NK-92 treated with Interleukin-12 subunit alpha and Interleukin-12 subunit beta, amount 100 ng/mL, for 24 hours (cell line): ENCODE data around the gene GLIS2.
"Not testable (repeated sequence)": the region's sequence is repeated elsewhere in the genome, so short reads cannot be mapped to it uniquely, and the experiment has no call there.

Experiments used
- DNase-seq: peaks from one replicate; lab custom pipeline; 2025; lab: John Stamatoyannopoulos, UW

The GLIS2 gene

DNA sequence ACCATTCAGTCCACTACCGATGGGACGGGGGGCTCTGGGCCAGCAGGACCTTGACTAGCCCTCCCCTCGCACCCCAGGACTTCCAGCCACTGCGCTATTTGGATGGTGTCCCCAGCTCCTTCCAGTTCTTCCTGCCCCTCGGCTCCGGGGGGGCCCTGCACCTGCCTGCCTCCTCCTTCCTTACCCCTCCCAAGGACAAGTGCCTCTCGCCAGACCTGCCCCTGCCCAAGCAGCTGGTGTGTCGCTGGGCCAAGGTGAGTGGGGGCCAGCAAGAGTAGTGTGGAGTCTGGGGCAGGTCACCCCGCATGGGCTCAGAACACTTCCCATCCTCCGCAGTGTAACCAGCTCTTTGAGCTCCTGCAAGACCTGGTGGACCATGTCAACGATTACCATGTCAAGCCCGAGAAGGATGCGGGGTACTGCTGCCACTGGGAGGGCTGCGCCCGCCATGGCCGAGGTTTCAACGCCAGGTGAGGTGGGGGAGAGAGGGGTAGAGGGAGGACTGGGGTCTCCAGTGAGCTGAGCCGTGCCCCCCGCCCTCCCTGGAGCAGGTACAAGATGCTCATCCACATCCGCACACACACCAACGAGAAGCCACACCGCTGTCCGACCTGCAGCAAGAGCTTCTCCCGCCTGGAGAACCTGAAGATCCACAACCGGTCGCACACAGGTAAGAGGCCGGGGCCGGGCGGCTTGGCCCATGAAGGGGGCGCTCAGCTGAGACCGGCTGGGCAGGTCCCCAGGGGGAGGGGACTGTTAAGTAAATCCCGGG lies 19.0 kb downstream of the GLIS2 start:
- DNase-seq: no peak

DNA sequence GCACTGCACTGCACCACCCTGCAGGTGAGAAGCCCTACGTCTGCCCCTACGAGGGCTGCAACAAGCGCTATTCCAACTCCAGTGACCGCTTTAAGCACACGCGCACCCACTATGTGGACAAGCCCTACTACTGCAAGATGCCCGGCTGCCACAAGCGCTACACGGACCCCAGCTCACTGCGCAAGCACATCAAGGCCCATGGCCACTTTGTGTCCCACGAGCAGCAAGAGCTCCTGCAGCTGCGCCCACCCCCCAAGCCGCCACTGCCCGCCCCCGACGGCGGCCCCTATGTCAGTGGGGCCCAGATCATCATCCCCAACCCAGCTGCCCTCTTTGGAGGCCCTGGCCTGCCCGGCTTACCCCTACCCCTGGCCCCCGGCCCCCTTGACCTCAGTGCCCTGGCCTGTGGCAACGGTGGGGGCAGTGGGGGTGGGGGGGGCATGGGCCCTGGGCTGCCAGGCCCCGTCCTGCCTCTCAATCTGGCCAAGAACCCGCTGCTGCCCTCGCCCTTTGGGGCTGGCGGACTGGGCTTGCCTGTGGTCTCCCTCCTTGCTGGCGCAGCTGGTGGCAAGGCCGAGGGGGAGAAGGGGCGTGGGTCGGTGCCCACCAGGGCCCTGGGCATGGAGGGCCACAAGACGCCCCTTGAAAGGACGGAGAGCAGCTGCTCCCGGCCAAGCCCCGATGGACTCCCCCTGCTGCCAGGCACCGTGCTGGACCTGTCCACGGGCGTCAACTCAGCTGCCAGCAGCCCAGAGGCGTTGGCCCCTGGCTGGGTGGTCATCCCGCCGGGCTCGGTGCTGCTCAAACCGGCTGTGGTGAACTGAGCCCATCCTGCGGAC lies 21.1 kb downstream of the GLIS2 start:
- DNase-seq: no peak

DNA sequence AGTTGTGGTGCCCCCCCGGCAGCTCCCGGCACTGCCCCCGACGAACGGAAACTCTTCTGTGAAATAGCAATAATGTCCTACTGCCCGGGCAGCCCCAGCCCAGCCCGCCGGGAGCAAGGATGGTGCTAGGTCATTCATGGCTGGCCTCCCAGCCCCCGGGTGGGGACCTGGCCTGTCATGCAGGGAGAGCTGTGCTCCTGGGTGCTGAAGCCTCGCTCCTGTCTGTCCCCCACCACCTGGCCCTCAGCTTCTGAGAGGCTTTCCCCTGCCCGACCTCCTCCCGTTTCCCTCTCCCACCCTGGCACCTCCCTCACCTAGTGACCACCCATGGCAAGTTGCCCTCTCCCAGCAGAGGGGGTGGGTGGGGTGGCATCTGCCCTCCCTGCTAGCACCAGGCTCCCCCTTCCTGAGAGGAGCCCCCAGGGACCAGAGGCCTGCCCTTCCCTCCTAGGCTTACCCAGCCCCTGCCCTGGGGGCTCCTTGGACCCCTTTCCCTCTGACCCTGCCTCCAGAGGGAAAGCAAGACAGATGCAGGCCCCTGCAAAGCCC lies 21.7 kb downstream of the GLIS2 start:
- DNase-seq: no peak

DNA sequence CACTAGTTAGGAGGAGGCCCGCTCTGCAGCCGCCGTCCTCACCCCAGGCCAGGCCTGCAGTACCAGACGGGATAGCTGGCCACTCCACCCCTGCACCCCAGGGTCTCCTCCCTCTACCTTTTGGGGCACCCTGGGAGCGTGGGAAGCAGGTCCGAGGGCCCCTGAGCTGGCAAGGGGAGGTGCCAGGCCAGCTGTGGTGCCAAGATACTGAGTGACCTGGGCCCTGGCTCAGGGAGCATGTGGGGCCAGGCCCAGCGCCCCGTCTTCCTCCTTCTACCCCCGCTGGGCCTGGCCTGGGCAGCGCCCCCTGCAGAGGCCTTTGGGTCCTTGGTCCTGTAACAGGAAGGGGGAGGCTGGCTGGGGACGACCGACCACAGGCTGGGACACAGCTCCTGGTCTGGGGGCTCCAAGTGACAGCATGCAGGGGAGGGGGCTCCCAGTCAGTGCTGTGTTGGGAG lies 22.3 kb downstream of the GLIS2 start:
- no peak for DNase-seq

DNA sequence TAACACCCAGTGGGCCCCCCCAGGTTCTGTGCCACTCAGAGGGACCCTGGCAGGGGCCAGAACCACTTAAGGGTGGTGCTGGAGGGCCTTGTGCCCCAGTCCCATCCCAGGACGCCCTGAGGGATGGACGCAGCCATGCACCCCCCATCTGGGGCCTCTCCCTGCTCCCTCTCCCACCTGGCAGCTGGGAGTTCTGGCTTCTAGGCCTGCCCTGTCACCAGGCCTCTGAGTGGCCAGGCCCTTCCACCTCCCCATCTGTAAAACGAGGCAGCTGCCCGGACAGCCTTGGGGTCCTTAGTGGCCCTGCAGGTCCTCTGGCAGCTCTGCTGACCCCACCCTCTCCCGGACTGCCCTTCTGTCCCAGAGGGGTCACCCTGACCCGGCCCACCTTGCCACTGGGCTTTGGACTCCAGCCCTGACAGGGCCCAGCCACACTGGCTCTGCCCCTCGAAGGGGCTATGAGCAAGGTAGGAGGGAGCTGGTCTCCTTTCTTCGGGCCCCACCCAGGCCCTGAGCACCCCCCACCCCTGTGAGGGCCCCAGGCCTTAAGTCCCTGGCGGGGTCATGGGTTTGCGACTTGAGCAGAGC lies 22.9 kb downstream of the GLIS2 start:
- no peak for DNase-seq

DNA sequence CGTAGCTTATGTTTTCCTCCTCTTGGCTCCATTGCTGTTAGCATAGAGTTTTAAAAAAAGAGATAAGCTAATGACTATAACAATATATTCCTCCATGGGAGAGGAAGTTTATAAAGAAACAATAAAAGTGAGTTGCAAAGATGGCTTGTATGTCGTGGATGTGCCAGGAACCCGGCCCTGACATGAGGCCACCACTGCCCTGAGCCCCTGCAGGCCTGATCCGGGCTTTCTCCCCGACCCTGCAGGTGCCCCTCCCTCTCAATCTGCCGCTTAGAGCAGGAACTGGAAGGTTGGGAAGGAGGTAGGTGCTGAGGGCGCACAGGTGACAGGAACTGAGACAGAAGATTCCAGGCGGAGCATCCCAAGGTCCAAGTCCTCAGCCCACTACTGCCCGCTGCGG lies 23.6 kb downstream of the GLIS2 start:
- no peak for DNase-seq

DNA sequence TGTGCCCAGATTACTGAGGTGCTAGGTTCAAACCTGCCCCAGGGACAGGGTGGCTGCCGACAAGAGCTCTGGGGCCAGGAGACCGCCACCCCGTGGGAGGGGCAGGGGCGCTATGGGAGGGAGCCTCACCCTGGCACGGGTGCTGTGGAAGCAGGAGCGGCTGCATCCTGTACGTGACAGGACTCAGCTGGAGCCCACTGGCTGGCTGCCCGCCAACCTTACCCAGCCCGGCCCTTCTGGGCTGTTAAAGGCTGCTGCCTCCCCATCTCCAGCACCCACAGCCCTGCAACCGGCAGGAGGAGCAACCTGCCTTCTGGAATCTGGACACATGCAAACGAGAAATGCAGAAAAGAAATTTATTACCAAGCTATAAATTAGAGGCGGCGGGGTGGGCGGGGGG lies 24.0 kb downstream of the GLIS2 start:
- DNase-seq: no peak

DNA sequence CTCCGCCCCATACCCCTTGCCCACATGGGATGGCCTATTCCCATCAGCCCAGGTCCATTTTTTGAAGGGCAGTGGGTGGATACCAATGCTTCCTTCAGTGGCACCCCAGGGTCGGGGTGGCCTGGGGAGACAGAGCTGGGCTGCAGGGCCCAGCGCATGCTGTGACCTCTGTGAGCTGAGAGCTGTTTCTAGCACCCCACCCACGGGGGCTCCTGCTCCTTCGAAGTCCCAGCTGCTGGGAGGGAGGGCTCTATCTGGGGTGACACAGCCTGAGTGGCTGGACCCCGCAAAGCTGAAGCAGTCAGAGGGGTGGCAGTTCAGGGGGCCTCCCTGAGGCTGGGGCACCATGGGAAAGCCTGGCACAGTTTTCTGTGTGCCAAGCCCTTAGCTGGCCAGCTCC lies 24.6 kb downstream of the GLIS2 start:
- DNase-seq: no peak

DNA sequence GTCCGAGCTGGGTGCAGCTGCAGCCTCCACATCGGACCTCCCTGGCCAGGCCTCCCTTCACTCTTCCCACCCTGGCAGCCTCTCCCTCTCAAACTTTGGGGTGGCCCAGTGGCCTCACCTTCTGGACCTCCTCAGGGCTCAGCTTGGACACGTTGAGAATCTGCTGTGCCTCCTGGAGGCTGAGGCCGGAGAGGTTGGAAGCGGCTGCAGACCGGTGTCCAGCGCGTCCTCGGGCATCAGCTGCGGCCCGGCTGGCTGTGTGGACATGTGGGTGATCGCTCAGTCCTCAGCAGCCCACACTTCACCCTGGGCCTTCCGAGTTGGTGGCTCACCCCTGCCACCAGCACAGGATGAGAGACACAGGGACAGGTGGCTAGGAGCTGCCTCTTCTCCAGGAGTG lies 25.4 kb downstream of the GLIS2 start:
- DNase-seq: no peak

DNA sequence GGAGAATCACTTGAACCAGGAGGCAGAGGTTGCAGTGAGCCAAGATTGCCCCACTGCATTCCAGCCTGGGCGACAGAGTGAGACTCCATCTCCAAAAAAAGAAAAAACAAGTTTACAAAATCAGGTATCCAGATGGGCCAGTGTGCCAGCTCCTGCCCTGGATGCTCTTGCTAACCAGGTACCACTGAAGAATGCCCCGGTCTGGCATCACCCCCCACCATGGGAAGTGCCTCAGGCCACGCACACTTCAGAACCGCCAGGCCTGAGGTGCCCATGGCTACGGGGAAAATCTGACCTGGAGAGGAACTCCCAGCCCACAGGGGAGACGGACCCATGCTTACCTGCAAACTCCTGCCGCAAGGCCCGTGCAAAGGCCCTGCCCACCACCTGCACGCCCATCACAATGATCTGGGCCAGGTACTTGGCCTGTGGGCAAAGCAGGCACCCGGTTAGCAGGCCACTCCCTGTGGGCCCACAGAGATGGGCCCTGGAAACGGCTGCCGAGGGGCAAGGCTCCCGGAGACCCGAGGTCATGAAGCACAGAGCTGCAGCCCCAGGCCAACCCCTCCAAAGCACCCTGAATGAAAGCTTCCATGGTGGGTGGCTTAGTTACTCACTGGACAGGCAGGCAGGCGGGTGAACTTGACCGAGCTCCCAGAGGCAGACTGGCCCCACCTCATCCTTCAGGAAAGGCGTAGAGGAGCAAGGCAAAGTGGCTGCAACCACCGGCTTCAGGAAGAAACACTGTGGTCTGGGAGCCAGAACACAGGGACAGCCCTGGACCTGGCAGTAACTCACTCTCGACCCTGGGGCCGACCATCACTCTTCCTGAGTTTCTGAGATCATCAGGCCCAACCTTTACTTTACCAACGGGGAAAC lies 27.2 kb downstream of the GLIS2 start:
- DNase-seq: no peak

DNA sequence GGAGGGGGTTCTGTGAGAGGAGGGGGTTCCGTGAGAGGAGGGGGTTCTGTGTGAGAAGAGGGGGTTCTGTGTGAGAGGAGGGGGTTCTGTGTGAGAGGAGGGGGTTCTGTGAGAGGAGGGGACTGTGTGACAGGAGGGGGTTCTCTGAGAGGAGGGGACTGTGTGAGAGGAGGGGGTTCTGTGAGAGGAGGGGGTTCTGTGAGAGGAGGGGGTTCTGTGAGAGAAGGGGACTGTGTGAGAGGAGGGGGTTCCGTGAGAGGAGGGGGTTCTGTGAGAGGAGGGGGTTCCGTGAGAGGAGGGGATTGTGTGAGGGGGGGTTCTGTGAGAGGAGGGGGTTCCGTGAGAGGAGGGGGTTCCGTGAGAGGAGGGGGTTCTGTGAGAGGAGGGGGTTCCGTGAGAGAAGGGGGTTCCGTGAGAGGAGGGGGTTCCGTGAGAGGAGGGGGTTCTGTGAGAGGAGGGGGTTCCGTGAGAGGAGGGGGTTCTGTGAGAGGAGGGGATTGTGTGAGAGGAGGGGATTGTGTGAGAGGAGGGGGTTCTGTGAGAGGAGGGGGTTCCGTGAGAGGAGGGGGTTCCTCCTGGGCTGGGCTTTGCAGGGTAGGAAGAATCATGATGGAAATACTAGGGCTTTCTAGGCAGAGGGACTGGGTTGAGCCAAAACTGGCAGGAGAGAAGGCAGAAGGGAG lies 28.6 kb downstream of the GLIS2 start:
- DNase-seq: not testable (repeated sequence)

DNA sequence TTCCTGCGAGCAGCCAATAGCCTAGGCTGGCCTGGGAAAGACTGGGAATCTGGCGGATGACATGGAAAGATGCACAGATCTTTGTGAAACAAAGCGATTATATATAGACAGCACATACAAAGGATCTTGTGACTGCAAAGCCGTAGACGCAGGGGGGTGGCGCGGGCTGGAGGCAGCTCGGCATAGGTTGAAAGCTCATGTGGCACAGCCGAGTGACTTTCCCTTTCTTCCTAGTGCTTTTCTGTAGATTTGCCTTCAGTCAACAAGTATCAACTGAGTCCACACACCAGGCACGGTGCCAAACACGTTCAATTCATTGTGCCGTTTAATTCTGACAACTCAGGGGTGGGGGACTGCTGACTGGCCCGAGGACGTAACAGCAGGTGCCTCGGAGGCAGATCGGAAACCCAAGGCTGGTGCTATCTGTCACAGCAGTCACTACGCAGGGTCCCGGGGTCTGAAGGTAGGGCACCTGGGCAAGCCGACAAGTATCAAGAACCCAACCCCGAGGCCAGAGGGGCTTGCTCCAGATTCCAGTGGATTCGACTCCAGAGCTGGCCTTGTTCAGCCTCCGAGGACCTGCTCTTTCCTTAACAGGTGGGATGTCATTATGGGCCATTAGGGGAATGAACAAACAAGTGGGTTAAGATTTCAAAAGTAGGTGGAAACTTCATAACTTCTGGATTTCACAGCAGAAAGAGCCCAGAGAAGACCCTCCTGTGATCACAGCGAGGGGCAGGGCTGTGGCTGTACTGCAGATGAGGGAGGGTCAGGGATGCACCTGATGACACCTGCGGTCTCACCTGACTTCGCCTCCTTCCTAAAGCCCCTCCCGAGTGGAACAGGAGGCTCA lies 29.3 kb downstream of the GLIS2 start:
- no peak for DNase-seq

DNA sequence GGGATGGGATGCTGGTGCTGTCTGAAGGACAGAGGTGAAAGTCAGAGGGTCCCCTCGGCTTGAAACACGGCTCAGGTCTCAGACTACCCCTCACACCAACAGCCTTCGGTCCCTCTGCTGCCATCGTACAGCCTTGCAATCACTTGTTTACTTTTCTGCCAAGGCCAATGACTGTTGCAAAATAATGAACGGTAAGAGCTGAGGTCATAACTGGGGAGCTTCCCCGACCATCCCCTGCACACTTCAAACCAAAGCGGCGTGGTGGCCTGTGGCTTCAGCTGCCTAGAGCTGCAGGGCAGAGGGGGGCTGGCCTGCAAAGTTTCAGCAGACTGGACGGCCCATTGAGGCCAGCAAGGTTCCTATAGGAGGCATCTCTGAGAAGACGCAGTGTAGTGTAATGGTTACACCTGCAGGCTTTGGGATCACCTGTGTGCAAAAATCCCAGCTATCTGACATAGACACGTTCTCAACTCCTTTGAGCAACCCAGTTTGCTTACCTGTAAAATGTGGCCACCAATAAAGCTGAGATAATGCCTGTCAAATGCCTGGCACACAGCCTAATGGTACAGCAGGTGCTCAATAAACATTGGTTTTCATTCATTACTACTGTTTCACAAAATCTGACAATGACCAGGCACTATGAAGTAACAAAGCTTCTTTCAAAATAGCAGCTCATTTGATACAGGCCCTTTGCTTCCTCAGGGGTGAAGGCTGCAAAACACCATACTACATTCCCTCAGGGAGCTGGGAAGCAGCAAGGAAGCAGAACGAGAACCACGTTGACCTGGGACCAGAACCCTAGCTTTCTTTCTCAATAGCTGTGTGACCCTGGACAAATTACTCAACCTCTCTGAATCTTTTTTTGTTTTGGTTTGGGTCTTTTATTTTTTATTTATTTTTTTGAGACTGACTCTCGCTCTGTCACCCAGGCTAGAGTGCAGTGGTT lies 30.2 kb downstream of the GLIS2 start:
- DNase-seq: no peak

DNA sequence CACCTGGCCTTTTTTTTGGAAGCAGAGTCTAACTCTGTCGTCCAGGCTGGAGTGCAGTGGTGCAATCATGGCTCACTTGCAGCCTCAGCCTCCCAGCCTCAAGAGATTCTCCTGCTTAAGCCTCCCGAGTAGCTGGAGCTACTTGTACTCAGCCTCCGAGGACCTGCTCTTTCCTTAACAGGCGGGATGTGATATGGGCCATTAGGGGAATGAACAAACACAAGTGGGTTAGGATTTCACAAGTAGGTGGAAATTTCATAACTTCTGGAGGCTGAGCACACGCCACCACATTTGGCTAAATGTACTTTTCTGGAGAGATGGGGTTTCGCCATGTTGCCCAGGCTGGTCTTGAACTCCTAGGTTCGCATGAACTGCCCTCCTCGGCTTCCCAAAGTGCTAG lies 31.1 kb downstream of the GLIS2 start:
- no peak for DNase-seq

DNA sequence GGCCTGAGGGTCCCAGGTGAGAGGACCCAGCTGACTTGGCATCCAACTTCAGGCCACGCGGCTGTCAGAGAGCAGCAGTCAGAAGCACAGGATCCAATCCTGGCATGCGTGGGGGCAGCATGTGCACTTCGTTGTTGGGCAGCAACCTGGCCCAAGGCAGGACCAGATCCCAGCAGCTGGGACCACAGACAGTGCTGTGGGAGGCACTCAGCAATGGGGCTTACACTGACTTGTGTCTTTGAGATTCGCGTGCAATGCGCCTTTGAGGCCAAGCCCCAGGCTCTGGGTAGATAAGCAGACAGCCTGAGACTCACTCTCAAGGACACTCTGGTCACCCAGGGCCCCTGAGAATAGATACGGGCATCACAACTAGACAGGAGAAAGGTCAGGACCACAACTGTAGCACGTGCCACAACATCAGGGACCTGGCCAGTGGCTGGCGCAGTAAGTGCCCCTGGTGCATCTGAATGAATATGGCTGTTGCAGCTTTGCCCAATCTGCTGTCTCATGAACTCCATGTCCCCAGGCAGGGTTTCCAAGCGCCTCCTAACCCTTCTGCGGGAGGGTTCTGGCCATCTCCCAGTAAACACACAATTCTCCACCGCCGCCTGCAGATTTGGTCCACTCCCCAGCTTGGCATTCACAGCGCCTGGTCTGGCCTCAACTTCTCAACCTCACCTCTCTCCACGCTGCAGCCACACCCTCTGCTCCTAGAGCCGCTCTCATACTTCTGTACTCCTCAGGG lies 32.1 kb downstream of the GLIS2 start:
- no peak for DNase-seq

DNA sequence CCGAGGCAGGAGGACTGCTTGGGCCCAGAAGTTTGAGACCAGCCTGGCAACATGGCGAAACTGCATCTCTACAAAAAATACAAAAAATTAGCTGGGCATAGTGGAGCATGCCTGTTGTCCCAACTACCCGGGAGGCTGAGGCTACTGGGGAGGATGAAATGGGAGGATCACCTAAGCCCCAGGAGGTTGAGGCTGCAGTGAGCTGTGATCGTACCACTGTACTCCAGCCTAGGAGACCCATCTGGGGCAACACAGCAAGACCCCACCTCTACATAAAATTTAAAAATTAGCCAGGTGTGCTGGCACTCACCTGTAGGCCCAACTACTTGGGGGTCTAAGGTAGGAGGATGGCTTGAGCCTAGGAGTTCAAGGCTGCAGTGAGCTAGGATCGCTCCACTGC lies 33.5 kb downstream of the GLIS2 start:
- no peak for DNase-seq

DNA sequence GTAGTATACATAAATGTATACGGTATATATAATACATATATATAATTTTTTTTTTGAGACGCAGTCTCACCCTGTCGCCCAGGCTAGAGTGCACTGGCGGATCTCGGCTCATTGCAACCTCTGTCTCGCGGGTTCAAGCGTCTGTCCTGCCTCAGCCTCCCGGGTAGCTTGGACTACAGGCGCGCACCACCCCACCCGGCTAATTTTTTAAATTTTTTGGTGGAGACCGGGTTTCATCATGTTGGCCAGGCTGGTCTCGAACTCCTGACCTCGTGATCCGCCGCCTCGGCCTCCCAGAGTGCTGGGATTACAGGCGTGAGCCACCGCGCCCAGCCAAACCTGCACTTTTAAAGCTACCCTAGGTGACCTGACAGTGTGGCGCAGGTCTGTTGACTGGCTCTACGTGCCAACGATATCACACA lies 34.5 kb downstream of the GLIS2 start:
- no peak for DNase-seq
